Prostate gland (tissue), 2 donors: ENCODE results near the gene CREBL2.

Experiments used
- POLR2A ChIP-seq: fragments of 450-650 bp; IDR thresholded peaks from one replicate; pipeline ENCODE4 v1.6.1; 2016; ENCODE audit warnings: antibody characterized with exemption, mild to moderate bottlenecking
- POLR2AphosphoS5 ChIP-seq: sonication (generic); formaldehyde crosslinking; IDR thresholded peaks from one replicate; pipeline ENCODE4 v1.6.1; 2017; ENCODE audit warnings: antibody characterized with exemption
- TF ChIP-seq, protein P1 (sequence below), 4 experiments: fragments of 200-600 bp in 2 of 4; fragments of 450-650 bp in 2 of 4; sonication (generic) in 2 of 4; IDR thresholded peaks; 1 replicate in 3 of 4; 2 replicates in 1 of 4; pipeline ENCODE4 v1.5.1; 2016 to 2019; ENCODE audit warnings: antibody characterized with exemption in 4 of 4, mild to moderate bottlenecking in 2 of 4, moderate library complexity in 2 of 4

DNA sequence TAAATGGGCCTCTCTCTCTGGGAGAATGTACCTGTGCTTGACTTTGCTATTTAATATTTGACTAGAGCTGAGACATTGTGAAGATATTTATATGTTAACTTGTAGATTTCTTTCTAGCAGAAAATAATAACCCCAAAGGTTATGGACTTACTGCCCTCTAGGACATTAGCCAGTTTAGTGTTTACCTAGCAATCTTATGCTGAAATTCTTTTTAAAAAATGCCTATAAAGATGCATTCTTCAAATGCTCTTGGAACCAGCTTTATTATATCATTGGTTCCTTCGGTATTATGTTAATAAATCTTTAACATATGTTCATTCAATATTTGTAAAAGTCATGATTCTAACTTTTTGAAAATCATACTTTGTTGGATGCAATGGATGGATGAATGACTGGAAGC is 56.3 kb downstream of the CREBL2 start:
- no peak for TF ChIP-seq POLR2AphosphoS5
- TF ChIP-seq, protein P1, sequence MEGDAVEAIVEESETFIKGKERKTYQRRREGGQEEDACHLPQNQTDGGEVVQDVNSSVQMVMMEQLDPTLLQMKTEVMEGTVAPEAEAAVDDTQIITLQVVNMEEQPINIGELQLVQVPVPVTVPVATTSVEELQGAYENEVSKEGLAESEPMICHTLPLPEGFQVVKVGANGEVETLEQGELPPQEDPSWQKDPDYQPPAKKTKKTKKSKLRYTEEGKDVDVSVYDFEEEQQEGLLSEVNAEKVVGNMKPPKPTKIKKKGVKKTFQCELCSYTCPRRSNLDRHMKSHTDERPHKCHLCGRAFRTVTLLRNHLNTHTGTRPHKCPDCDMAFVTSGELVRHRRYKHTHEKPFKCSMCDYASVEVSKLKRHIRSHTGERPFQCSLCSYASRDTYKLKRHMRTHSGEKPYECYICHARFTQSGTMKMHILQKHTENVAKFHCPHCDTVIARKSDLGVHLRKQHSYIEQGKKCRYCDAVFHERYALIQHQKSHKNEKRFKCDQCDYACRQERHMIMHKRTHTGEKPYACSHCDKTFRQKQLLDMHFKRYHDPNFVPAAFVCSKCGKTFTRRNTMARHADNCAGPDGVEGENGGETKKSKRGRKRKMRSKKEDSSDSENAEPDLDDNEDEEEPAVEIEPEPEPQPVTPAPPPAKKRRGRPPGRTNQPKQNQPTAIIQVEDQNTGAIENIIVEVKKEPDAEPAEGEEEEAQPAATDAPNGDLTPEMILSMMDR (IDR thresholded peaks at IDR 0.05), result no peak
- no peak for TF ChIP-seq POLR2A
